Stomach (tissue), 4 donors: Measurements from ENCODE around the gene EME1.

ENCODE experiments used
- CTCF ChIP-seq, 7 experiments: fragments of 450-650 bp in 4 of 7; fragments of 200-600 bp in 3 of 7; sonication (generic) in 3 of 7; IDR thresholded peaks; one replicate each; pipeline ENCODE4 v1.5.1; 2016 to 2019; ENCODE audit warnings: antibody characterized with exemption in 7 of 7, control low read depth in 2 of 7, mild to moderate bottlenecking in 1 of 7
- EP300 ChIP-seq: sonication (generic); formaldehyde crosslinking; IDR thresholded peaks from one replicate; pipeline ENCODE4 v1.6.1; 2017; ENCODE audit warnings: antibody characterized with exemption
- POLR2A ChIP-seq, 4 donors: fragments of 450-650 bp; IDR thresholded peaks; one replicate each; pipeline ENCODE4 v1.6.1; 2016; ENCODE audit warnings: antibody characterized with exemption in 4 of 4, control low read depth in 2 of 4, mild to moderate bottlenecking in 1 of 4, moderate library complexity in 1 of 4
- POLR2AphosphoS5 ChIP-seq, 3 donors: sonication (generic); formaldehyde crosslinking; IDR thresholded peaks; one replicate each; pipeline ENCODE4 v1.6.1; 2016; ENCODE audit warnings: antibody characterized with exemption in 3 of 3

GRCh38 chr17:50389534-50389933 lies 16.5 kb downstream of the EME1 start:
- TF ChIP-seq POLR2AphosphoS5 (IDR thresholded peaks at IDR 0.05) = no peak
- TF ChIP-seq CTCF (IDR thresholded peaks at IDR 0.05) = no peak
- no peak for TF ChIP-seq EP300
- TF ChIP-seq POLR2A (IDR thresholded peaks at IDR 0.05) = no peak
